HFF-Myc (cell line): ENCODE data around the gene PTPN11.

ENCODE experiments used
- DNase-seq: peaks from one replicate; pipeline ENCODE4 v3.0.0-alpha.2; 2011; ENCODE audit warnings: low read depth; ENCODE audit errors: extremely low read depth
- H3K4me3 ChIP-seq: replicated peaks from 2 replicates; pipeline ENCODE4 v1.5.1; 2011; ENCODE audit warnings: low read depth, mild to moderate bottlenecking, control low read depth, low read length
- TF ChIP-seq, protein P1 (sequence below): IDR thresholded peaks from 2 replicates; pipeline ENCODE4 v1.5.1; 2012; ENCODE audit warnings: mild to moderate bottlenecking, low read depth, low read length, control low read depth; ENCODE audit errors: missing control alignments

The PTPN11 gene

DNA sequence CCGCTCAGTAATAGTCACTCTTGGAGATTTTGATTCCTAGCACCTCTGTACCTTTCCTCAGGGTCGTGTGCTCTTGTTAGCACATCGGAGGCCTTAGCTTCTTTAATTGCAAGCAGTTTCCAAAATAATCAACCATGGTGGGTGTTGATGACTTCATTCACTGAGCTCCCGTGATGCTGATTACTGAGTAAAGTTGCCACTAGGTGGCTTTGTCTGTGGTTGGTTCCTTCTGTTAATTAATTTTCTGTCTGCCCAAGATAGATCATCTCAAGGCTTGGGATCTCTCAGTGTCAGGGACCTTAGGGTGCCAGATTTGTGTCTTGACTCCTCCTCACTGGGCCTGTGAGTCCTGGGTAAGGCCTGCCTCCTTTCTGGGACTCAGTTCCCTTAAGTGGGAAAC lies 54.3 kb downstream of the PTPN11 start:
- TF ChIP-seq, protein P1, sequence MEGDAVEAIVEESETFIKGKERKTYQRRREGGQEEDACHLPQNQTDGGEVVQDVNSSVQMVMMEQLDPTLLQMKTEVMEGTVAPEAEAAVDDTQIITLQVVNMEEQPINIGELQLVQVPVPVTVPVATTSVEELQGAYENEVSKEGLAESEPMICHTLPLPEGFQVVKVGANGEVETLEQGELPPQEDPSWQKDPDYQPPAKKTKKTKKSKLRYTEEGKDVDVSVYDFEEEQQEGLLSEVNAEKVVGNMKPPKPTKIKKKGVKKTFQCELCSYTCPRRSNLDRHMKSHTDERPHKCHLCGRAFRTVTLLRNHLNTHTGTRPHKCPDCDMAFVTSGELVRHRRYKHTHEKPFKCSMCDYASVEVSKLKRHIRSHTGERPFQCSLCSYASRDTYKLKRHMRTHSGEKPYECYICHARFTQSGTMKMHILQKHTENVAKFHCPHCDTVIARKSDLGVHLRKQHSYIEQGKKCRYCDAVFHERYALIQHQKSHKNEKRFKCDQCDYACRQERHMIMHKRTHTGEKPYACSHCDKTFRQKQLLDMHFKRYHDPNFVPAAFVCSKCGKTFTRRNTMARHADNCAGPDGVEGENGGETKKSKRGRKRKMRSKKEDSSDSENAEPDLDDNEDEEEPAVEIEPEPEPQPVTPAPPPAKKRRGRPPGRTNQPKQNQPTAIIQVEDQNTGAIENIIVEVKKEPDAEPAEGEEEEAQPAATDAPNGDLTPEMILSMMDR = peak; percentile 20
- no peak overlapping the region for H3K4me3 ChIP-seq
- no peak for DNase-seq

DNA sequence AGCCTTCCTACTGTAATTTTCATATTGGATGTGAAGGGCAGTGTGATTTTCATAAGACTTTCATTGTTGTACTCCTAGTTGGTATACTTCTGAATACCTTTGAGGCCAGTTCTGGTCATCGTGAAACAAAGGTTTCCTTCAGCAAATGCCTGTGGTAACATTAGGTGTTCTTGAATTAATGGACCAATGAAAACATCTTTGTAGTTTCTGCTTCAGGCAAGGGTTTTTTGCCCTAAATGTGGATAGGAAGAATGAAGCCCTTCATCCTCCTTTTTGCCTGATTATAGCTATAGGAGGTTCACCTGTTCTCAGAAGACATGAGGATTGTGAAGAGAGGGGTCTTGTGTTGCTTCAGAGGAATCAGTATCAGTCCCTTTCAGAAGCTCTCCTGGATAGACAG lies 60.7 kb downstream of the PTPN11 start:
- no peak overlapping the region for H3K4me3 ChIP-seq
- DNase-seq = no peak
- TF ChIP-seq, protein P1 = no peak

DNA sequence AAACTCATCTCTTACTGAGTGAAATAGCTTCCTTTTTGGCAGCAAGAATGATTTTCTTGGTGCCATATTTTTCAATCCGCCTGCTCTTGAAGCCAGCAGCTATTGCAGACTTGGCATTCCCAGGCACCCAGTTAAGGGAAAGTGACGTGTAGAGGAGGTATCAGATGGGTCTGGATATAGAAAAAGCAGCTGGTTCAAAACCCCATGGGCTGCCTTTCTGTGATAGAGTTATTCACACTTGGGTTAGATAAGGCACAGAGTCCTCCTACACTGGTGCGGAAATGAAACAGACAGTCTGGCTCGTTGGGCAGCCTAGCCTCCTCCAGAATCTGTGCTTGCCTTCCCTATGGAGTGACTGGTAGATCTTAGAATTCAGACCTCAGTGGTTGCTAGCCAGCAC lies 62.2 kb downstream of the PTPN11 start:
- DNase-seq = no peak
- TF ChIP-seq, protein P1 = no peak
- H3K4me3 ChIP-seq = no peak overlapping the region

GRCh38 chr12:112482733-112483132 lies 64.0 kb downstream of the PTPN11 start:
- DNase-seq = no peak
- TF ChIP-seq, protein P1 = no peak

DNA sequence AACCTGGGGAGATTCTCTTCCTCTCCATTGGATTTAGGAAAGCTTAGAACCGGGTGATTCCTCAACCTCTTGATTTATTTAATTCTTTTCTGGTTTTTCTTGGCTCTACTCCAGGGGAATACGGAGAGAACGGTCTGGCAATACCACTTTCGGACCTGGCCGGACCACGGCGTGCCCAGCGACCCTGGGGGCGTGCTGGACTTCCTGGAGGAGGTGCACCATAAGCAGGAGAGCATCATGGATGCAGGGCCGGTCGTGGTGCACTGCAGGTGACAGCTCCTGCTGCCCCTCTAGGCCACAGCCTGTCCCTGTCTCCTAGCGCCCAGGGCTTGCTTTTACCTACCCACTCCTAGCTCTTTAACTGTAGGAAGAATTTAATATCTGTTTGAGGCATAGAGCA lies 67.6 kb downstream of the PTPN11 start:
- H3K4me3 ChIP-seq = no peak overlapping the region
- no peak for DNase-seq
- TF ChIP-seq, protein P1 = no peak

More at GRCh38 chr12:112482733-112483132, 64.0 kb downstream of the PTPN11 start:
- H3K4me3 ChIP-seq = no peak overlapping the region

DNA sequence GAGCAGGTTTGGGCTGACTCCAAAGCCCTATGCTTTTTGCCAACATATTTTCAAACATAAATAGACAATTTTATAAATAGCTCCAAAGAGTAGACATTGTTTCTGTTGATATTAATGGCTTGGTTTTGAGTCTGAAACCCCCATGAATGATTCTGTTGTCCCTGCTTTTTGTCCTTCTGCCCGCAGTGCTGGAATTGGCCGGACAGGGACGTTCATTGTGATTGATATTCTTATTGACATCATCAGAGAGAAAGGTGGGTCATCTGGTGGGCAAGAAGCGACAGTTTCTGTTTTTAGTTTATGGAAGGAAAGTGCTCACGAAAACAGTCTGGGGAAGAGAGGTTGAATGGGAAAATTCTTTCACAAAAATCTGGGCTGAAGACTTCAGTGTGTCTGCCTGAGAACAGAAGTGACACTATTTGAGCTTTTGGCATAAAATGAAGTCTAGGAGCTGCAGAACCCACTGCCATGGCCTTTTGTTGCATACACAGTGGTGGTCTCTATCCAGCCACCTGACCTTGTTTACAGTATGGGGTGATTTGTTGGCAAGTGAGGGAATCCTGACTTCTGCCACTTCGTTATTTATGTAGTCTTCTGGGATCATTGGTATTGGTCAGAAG lies 69.6 kb downstream of the PTPN11 start:
- TF ChIP-seq, protein P1 = no peak
- H3K4me3 ChIP-seq = no peak overlapping the region
- DNase-seq = no peak

GRCh38 chr12:112489456-112489855 lies 70.7 kb downstream of the PTPN11 start:
- DNase-seq = no peak
- TF ChIP-seq, protein P1 = no peak
- H3K4me3 ChIP-seq = no peak overlapping the region
